ENCODE results near the gene TRAPPC14. TPM values are rescaled to one million over a fixed set of nuclear protein-coding genes. Genes with fewer than 3 reads are reported as not detected.

Gene TRAPPC14
- total and polyA plus RNA-seq, 2 of the 8 experiments (the other 6 are each of a cell fraction or from before 2014, with no cell fraction given) = 11.9 to 22.1 TPM

DNA sequence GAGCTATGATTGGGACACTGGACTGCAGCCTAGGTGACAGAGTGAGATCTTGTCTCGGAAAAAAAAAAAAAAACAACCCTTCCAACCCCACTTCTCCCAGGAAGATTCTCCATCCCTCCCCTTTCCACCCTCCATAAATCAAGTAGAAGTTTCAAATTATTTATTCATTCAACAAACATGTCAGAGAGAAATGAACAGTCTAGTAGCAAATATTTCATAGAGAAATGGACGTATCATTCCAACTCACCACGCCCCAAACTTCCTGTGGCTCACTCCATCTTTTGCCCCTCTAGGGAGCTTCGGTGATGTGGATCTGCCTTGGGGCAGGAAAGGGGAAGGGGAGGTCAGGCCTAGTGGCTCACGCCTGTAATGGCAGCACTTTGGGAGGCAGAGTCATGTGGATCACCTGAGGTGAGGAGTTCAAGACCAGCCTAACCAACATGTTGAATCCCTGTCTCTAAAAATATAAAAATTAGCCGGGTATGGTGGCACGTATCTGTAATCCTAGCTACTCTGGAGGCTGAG, 638 bp upstream of the TRAPPC14 start:
- FAIRE-seq (no peak), DNase-seq (ENCODE audit: low read depth in 1 of 2, low spot score in 2 of 2) (no peak)
- H2AK5ac ChIP-seq (ENCODE audit: low read depth, low read length) = no peak overlapping the region
- H4K8ac ChIP-seq (ENCODE audit: extremely low read depth, insufficient read depth, low read length) = no peak overlapping the region
- H3K79me1 ChIP-seq (ENCODE audit: low read depth, low read length) = no peaks in the 10 kb centered on the region; the same call in 1 of the 2 replicates
- no peak overlapping the region for H3K18ac ChIP-seq (ENCODE audit: extremely low read depth, low read length)
- H2BK5ac ChIP-seq (ENCODE audit: low read depth, low read length) = no peak overlapping the region
- H3K4me1 ChIP-seq (replicated peaks in 1 of 4; ENCODE audit: control insufficient read depth in 3 of 4, insufficient read depth in 4 of 4, low read length in 3 of 4) = peaks cover 0 to 15% (median 9%) of the 10 kb centered on the region in 4 experiments; a peak in 5 of 7 replicates
- H3K27me3 ChIP-seq (replicated peaks in 1 of 4; ENCODE audit: control insufficient read depth in 3 of 4, extremely low read depth in 1 of 4, insufficient read depth in 3 of 4, low read length in 3 of 4) = no peaks in the 10 kb centered on the region
- no peak overlapping the region for H2BK120ac ChIP-seq (replicated peaks; ENCODE audit: low read depth, low read length)
- ChIA-PET POLR2A (ENCODE audit: partially characterized antibody) (interaction anchor here (0.8 to 9.9 kb wide), 8 partner anchors 9 to 64 kb away, joined by 3 to 145 read pairs (median 4); partner anchors contain the start of genes AP4M1, GAL3ST4, LAMTOR4 and MBLAC1), CTCF (ENCODE audit: partially characterized antibody) (interaction anchor here (1.0 to 7.9 kb wide), 5 partner anchors 11 to 33 kb away, joined by 3 to 83 read pairs (median 3); partner anchors contain the start of gene LAMTOR4)
- peak overlapping the region; percentile 84 for H3K4ac ChIP-seq (replicated peaks; ENCODE audit: insufficient read length, low read depth, low read length)
- H3K14ac ChIP-seq (ENCODE audit: insufficient read length) = no peak overlapping the region
- H4K20me1 ChIP-seq (replicated peaks in 1 of 2; ENCODE audit: control insufficient read depth in 1 of 2, insufficient read depth in 2 of 2, low read length in 2 of 2) = peaks cover 9 to 26% of the 10 kb centered on the region in 2 experiments
- no peaks in the 10 kb centered on the region for H3K79me2 ChIP-seq (ENCODE audit: control insufficient read depth in 1 of 2, insufficient read depth in 2 of 2, low read length in 2 of 2)
- no peak overlapping the region for H4K91ac ChIP-seq (replicated peaks; ENCODE audit: insufficient read length, low read length)
- WGBS, 2 experiments (ENCODE audit: extremely low coverage in 1 of 2, insufficient coverage in 1 of 2, insufficient read length in 1 of 2, insufficient replicate concordance in 2 of 2, low coverage in 1 of 2, low lambda C conversion rate in 2 of 2, missing lambda C conversion rate in 1 of 2) = 81% methylated on average over 7 of the region's 7 CpGs; no CpG with 5 or more reads in 1 of the 2 experiments
- H3K23me2 ChIP-seq (ENCODE audit: low read depth, low read length) = peaks cover 6% of the 10 kb centered on the region
- no peak overlapping the region for H3K9ac ChIP-seq (replicated peaks in 1 of 4; ENCODE audit: extremely low read depth in 1 of 4, low read depth in 3 of 4, low read length in 3 of 4)
- no peak overlapping the region for H2BK15ac ChIP-seq (ENCODE audit: low read length)
- H3K36me3 ChIP-seq (ENCODE audit: control insufficient read depth in 2 of 4, insufficient read depth in 4 of 4, low read length in 3 of 4) = peaks cover 6 to 29% (median 16%) of the 10 kb centered on the region in 4 experiments
- H2AFZ ChIP-seq (ENCODE audit: low read length) = no peak overlapping the region
- H4K5ac ChIP-seq (ENCODE audit: insufficient read length, low read depth, low read length) = peak overlapping the region; percentile 11
- no peak overlapping the region for H2BK12ac ChIP-seq (ENCODE audit: low read depth, low read length)
- no peak for TF ChIP-seq MAFK (IDR thresholded peaks at IDR 0.05; ENCODE audit: low read depth, low read length)
- peak in 2 of 3 experiments; percentile 22 to 32; a peak in 2 of 4 replicates for TF ChIP-seq CTCF (IDR thresholded peaks at IDR 0.05; ENCODE audit: control extremely low read depth in 1 of 3, insufficient read depth in 1 of 3, low read depth in 1 of 3, low read length in 3 of 3)
- 0 out of 4 replicates have a peak, but pooled peaks of 1 of the 2 experiments have one; percentile 1 for TF ChIP-seq RAD21 (IDR thresholded peaks at IDR 0.05 in 1 of 2, conservative IDR thresholded peaks at IDR 0.05 in 1 of 2; ENCODE audit: low read depth in 2 of 2, low read length in 2 of 2)
- H3K23ac ChIP-seq (ENCODE audit: insufficient read length) = no peak overlapping the region
- peak overlapping the region; percentile 75 to 94; a peak in 2 of 4 replicates for H3K4me2 ChIP-seq (ENCODE audit: insufficient read depth in 1 of 2, low read depth in 2 of 2, low read length in 2 of 2)
- peak overlapping the region; percentile 57 to 88 (median 80); a peak in 5 of 8 replicates for H3K4me3 ChIP-seq (ENCODE audit: extremely low read depth in 1 of 4, insufficient read depth in 2 of 4, low read depth in 3 of 4, low read length in 4 of 4)
- no peak overlapping the region for H2BK20ac ChIP-seq (ENCODE audit: low read length)
- no peaks in the 10 kb centered on the region for H3K9me3 ChIP-seq (ENCODE audit: insufficient read depth in 2 of 2, low read depth in 1 of 2, low read length in 1 of 2)
- no peak overlapping the region for H3K56ac ChIP-seq (replicated peaks; ENCODE audit: insufficient read length, low read depth, low read length)
- H3K27ac ChIP-seq (ENCODE audit: low read depth, low read length) = no peak overlapping the region

All from H1 (cell line).